IMR-90 (cell line): ENCODE data around the gene PCSK6. TPM values are rescaled to one million over a fixed set of nuclear protein-coding genes. Genes with fewer than 3 reads are reported as not detected.

Source experiments
- ATAC-seq: fragments of 200-7000 bp; cut with Tn5 transposase; 2 replicates; pipeline ENCODE4 v1.9.1; 2020; ENCODE audit warnings: low read depth, mild to moderate bottlenecking, moderate library complexity
- BruUV-seq: library from RNA; stranded (reverse); fragments of 400-500 nt; replicated peaks from 2 replicates; lab custom pipeline; 2021; lab: Mats Ljungman, UMichigan
- CTCF ChIA-PET: fragments of 300-600 bp; formaldehyde crosslinking; extraction: SDS; loops from one replicate; lab custom pipeline; 2021; ENCODE audit warnings: antibody characterized with exemption; lab: Yijun Ruan, JAX
- POLR2A ChIA-PET: fragments of 300-600 bp; sonication (Branson Sonifier 250); formaldehyde crosslinking; loops from one replicate; lab custom pipeline; 2022; ENCODE audit warnings: antibody characterized with exemption; ENCODE audit not compliant: unreplicated experiment; lab: Charles Lee
- DNase-seq: peaks from one replicate; pipeline ENCODE4 v3.0.0; 2013
- H2AFZ ChIP-seq: replicated peaks from 2 replicates; pipeline ENCODE3; 2013; ENCODE audit warnings: low read length, mild to moderate bottlenecking; ENCODE audit not compliant: poor library complexity
- H2AK5ac ChIP-seq: 2 replicates; pipeline ENCODE4 v1.6.1; 2013; ENCODE audit warnings: low read depth, low read length, inconsistent platforms
- H2AK9ac ChIP-seq: replicated peaks from 2 replicates; pipeline ENCODE3; 2013; ENCODE audit warnings: mild to moderate bottlenecking, low read depth, low read length, moderate library complexity; ENCODE audit not compliant: poor library complexity
- H2BK120ac ChIP-seq: 2 replicates; pipeline ENCODE4 v1.6.1; 2013; ENCODE audit warnings: low read depth, low read length, inconsistent platforms
- H2BK15ac ChIP-seq: 3 replicates; pipeline ENCODE4 v1.6.1; 2013; ENCODE audit warnings: low read depth, low read length, inconsistent platforms
- H2BK20ac ChIP-seq: 2 replicates; pipeline ENCODE4 v1.6.1; 2013; ENCODE audit warnings: low read depth, mild to moderate bottlenecking, inconsistent platforms, low read length, moderate library complexity
- H2BK5ac ChIP-seq: 2 replicates; pipeline ENCODE4 v1.6.1; 2013; ENCODE audit warnings: mild to moderate bottlenecking, low read depth, low read length, inconsistent platforms; ENCODE audit not compliant: poor library complexity, severe bottlenecking
- H3K14ac ChIP-seq: replicated peaks from 2 replicates; pipeline ENCODE4 v1.6.1; 2013; ENCODE audit warnings: low read depth, low read length, inconsistent platforms
- H3K18ac ChIP-seq: 2 replicates; pipeline ENCODE4 v1.6.1; 2013; ENCODE audit warnings: low read depth, low read length, control low read depth
- H3K23ac ChIP-seq: 2 replicates; pipeline ENCODE4 v1.6.1; 2013; ENCODE audit warnings: low read depth, low read length, inconsistent platforms
- H3K27ac ChIP-seq: 2 replicates; pipeline ENCODE4 v1.5.1; 2013; ENCODE audit warnings: mild to moderate bottlenecking, control low read depth, low read length; ENCODE audit not compliant: insufficient read depth
- H3K27me3 ChIP-seq: 2 replicates; pipeline ENCODE4 v1.6.1; 2013; ENCODE audit warnings: low read length; ENCODE audit not compliant: control insufficient read depth, insufficient read depth
- H3K36me3 ChIP-seq: 2 replicates; pipeline ENCODE4 v1.6.1; 2013; ENCODE audit warnings: low read length, mixed read lengths; ENCODE audit not compliant: control insufficient read depth, insufficient read depth
- H3K4ac ChIP-seq: 2 replicates; pipeline ENCODE4 v1.6.1; 2013; ENCODE audit warnings: low read depth, low read length, inconsistent platforms
- H3K4me1 ChIP-seq: 2 replicates; pipeline ENCODE4 v1.6.1; 2013; ENCODE audit warnings: low read length, mixed read lengths; ENCODE audit not compliant: control insufficient read depth, insufficient read depth
- H3K4me2 ChIP-seq: 2 replicates; pipeline ENCODE4 v1.6.1; 2013; ENCODE audit warnings: low read depth, mild to moderate bottlenecking, control low read depth, low read length, moderate library complexity
- H3K4me3 ChIP-seq: 2 replicates; pipeline ENCODE4 v1.5.1; 2013; ENCODE audit warnings: low read depth, mild to moderate bottlenecking, control low read depth, low read length, moderate library complexity; ENCODE audit not compliant: insufficient read depth
- H3K56ac ChIP-seq: 2 replicates; pipeline ENCODE4 v1.6.1; 2013; ENCODE audit warnings: low read length, inconsistent platforms; ENCODE audit not compliant: insufficient read depth; ENCODE audit errors: extremely low read depth
- H3K79me1 ChIP-seq, 2 experiments: 2 replicates each; pipeline ENCODE4 v1.6.1; 2013; ENCODE audit warnings: low read length in 2 of 2, inconsistent platforms in 1 of 2, low read depth in 1 of 2
- H3K9ac ChIP-seq: 2 replicates; pipeline ENCODE4 v1.6.1; 2013; ENCODE audit warnings: low read depth, low read length, control low read depth
- H3K9me1 ChIP-seq: 2 replicates; pipeline ENCODE4 v1.6.1; 2013; ENCODE audit warnings: low read length, inconsistent platforms; ENCODE audit not compliant: insufficient read depth
- H3K9me3 ChIP-seq: 2 replicates; pipeline ENCODE4 v1.6.1; 2013; ENCODE audit warnings: low read length; ENCODE audit not compliant: control insufficient read depth, insufficient read depth
- H4K20me1 ChIP-seq: 2 replicates; pipeline ENCODE4 v1.6.1; 2013; ENCODE audit warnings: low read length, inconsistent platforms; ENCODE audit not compliant: insufficient read depth
- H4K5ac ChIP-seq: 2 replicates; pipeline ENCODE4 v1.6.1; 2013; ENCODE audit warnings: mild to moderate bottlenecking, low read depth, low read length, control low read depth
- H4K8ac ChIP-seq, 2 experiments: 2 replicates each; pipeline ENCODE4 v1.6.1; 2013; ENCODE audit warnings: low read depth in 2 of 2, low read length in 2 of 2, control low read depth in 1 of 2, inconsistent platforms in 1 of 2
- H4K91ac ChIP-seq: 2 replicates; pipeline ENCODE4 v1.6.1; 2013; ENCODE audit warnings: low read depth, low read length, inconsistent platforms; ENCODE audit not compliant: insufficient read depth
- MAZ ChIP-seq: IDR thresholded peaks from 2 replicates; pipeline ENCODE4 v1.6.1; 2012; ENCODE audit warnings: low read depth, mild to moderate bottlenecking, low read length, improper control_type of control experiment, moderate library complexity, borderline replicate concordance
- MXI1 ChIP-seq: IDR thresholded peaks from 2 replicates; pipeline ENCODE4 v1.6.1; 2012; ENCODE audit warnings: low read depth, mild to moderate bottlenecking, low read length, moderate library complexity, borderline replicate concordance
- POLR2A ChIP-seq: IDR thresholded peaks from 2 replicates; pipeline ENCODE4 v1.6.1; 2012; ENCODE audit warnings: mild to moderate bottlenecking, low read depth, low read length
- RAD21 ChIP-seq: IDR thresholded peaks from 2 replicates; pipeline ENCODE4 v1.6.1; 2012; ENCODE audit warnings: low read length, improper control_type of control experiment
- WGBS, 2 experiments: methylation state at CpG; one replicate each; pipeline versions ENCODE4 v1.1.5 to v1.1.7; 2013; ENCODE audit warnings: missing lambda C conversion rate in 2 of 2; ENCODE audit not compliant: insufficient read length in 1 of 2; ENCODE audit errors: extremely low coverage in 2 of 2; 5-methylcytosine and 5-hydroxymethylcytosine counted together
- dilution Hi-C: fragments of 300-500 bp; cut with HindIII; formaldehyde crosslinking; loops from one replicate; pipeline ENCODE4 v1.14.3; 2018; ENCODE audit warnings: low sequenced_read_pairs; ENCODE audit not compliant: unreplicated experiment
- in situ Hi-C: fragments of 300-500 bp; cut with MboI; formaldehyde crosslinking; loops from 3 replicates; pipeline ENCODE4 v1.14.3; 2019; ENCODE audit warnings: low sequenced_read_pairs, inconsistent platforms, mixed read lengths
- intact Hi-C: fragments of 100-400 bp; cut with micrococcal nuclease; formaldehyde crosslinking; loops from 2 replicates; pipeline ENCODE4 v1.10.0; 2022
- polyA plus RNA-seq, 3 experiments: library from polyadenylated mRNA; depleted of rRNA; stranded (reverse); fragments of >200 nt; gene quantifications; 2 replicates each; pipeline ENCODE4 v1.2.3, GENCODE V29; 2012; ENCODE audit warnings: low replicate concordance in 1 of 3
- total RNA-seq: library from RNA; depleted of rRNA; stranded (reverse); fragments of >200 nt; gene quantifications from 2 replicates; pipeline ENCODE4 v1.2.3, GENCODE V29; 2012
- TF ChIP-seq, protein P1 (sequence below): fragments of 150-350 bp; IDR thresholded peaks from 2 replicates; pipeline ENCODE4 v1.6.1; 2017; ENCODE audit warnings: mild to moderate bottlenecking, antibody characterized with exemption, low read length, low read depth

Gene PCSK6
- total and polyA plus RNA-seq, 2 of the 4 experiments (the other 2 are of a cell fraction) = not detected

DNA sequence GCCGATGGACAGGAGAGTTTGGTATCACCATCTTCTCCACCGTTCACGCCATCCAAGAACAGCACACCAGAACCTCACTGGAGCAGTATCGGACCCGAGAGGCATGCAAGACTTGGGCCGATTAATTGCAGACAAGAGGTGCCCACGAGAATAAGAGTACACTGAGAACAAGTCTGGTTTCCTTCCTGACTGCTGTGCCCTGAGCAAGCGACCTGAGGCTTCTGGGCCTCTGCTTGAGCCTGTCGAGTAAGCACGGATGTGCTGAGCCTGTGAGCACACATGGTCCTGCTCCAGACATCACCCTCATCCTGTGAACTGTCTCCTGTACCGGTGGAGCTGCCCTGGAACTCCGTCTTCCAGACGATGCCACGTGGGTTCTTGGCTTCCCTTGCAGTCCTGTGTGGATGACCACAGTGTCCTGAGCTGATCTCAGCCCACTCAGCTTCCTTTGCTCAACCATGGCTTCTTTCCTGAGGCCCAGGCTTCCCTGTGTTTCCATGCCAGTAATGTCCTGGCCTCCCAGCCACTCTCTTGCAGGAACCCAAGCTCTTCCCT, 160.1 kb downstream of the PCSK6 start:
- no peak for DNase-seq
- in situ Hi-C loops = no loop called here

More for the DNA sequence above, 160.1 kb downstream of the PCSK6 start:
- Histone ChIP-seq H3K36me3 (no peaks in the 10 kb centered on the region), H4K91ac (no peak overlapping the region), H3K4me2 (no peak overlapping the region), H3K4me3 (no peak overlapping the region), H4K8ac (no peak overlapping the region), H2AK5ac (no peak overlapping the region), H3K27me3 (peaks cover 22% of the 10 kb centered on the region), H3K4me1 (no peaks in the 10 kb centered on the region), H3K56ac (no peak overlapping the region), H4K20me1 (no peaks in the 10 kb centered on the region), H3K9me1 (no peaks in the 10 kb centered on the region), H2BK20ac (no peak overlapping the region), H4K5ac (no peak overlapping the region), H2AFZ (no peak overlapping the region), H3K23ac (no peak overlapping the region), H2BK15ac (no peak overlapping the region), H3K79me1 (no peaks in the 10 kb centered on the region), H2BK120ac (no peak overlapping the region), H2BK5ac (no peak overlapping the region), H3K4ac (no peak overlapping the region), H3K27ac (no peak overlapping the region), H3K9ac (no peak overlapping the region), H3K14ac (no peak overlapping the region), H3K9me3 (peaks cover 2% of the 10 kb centered on the region; the same call in 1 of the 2 replicates), H3K18ac (no peak overlapping the region), H2AK9ac (no peak overlapping the region)
- POLR2A ChIA-PET = no interaction called here
- no TSS peak for BruUV-seq
- intact Hi-C loops = no loop called here
- dilution Hi-C loops = no loop called here
- CTCF ChIA-PET = no interaction called here
- ATAC-seq = no peak
- TF ChIP-seq, protein P1, sequence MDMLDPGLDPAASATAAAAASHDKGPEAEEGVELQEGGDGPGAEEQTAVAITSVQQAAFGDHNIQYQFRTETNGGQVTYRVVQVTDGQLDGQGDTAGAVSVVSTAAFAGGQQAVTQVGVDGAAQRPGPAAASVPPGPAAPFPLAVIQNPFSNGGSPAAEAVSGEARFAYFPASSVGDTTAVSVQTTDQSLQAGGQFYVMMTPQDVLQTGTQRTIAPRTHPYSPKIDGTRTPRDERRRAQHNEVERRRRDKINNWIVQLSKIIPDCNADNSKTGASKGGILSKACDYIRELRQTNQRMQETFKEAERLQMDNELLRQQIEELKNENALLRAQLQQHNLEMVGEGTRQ = no peak
- TF ChIP-seq MAZ (no peak), POLR2A (no peak), RAD21 (no peak), MXI1 (no peak)
- WGBS, 2 experiments = 51% methylated on average over 9 of the region's 14 CpGs; no CpG with 5 or more reads in 1 of the 2 experiments
